PFSK-1 (cell line): ENCODE data around the gene THSD4.

Experiments
- FOXP2 ChIP-seq: optimal IDR thresholded peaks from 2 replicates; pipeline ENCODE3; 2011; ENCODE audit warnings: borderline replicate concordance, control low read depth, inconsistent platforms; ENCODE audit not compliant: insufficient read depth; ENCODE audit errors: extremely low read length, extremely low read depth
- POLR2AphosphoS5 ChIP-seq: IDR thresholded peaks from 2 replicates; pipeline ENCODE4 v1.6.1; 2012; ENCODE audit warnings: low read depth, mild to moderate bottlenecking, control low read depth, low read length, moderate library complexity
- REST ChIP-seq, 2 experiments: IDR thresholded peaks; 2 replicates each; pipeline versions ENCODE4 v1.6.1 to v1.8.0; 2011 to 2012; ENCODE audit warnings: low read depth in 2 of 2, low read length in 2 of 2, control low read depth in 1 of 2, inconsistent platforms in 1 of 2, mild to moderate bottlenecking in 1 of 2, moderate library complexity in 1 of 2; ENCODE audit not compliant: insufficient read depth in 1 of 2
- SIN3A ChIP-seq: IDR thresholded peaks from 2 replicates; pipeline ENCODE4 v1.6.1; 2012; ENCODE audit warnings: mild to moderate bottlenecking, low read length, moderate library complexity, borderline replicate concordance; ENCODE audit not compliant: insufficient read depth
- TAF1 ChIP-seq: IDR thresholded peaks from 2 replicates; pipeline ENCODE4 v1.6.1; 2012; ENCODE audit warnings: low read length, control low read depth, borderline replicate concordance; ENCODE audit not compliant: insufficient read depth

THSD4 gene

GRCh38 chr15:71529361-71529760 lies 414.1 kb downstream of the THSD4 start:
- TF ChIP-seq POLR2AphosphoS5 (no peak), REST (IDR thresholded peaks at IDR 0.05; ENCODE audit: insufficient read depth in 1 of 2, low read depth in 2 of 2, low read length in 2 of 2) (no peak)

- TF ChIP-seq TAF1 (no peak), SIN3A (no peak), FOXP2 (no peak), POLR2AphosphoS5 (no peak), REST (IDR thresholded peaks at IDR 0.05; ENCODE audit: insufficient read depth in 1 of 2, low read depth in 2 of 2, low read length in 2 of 2) (no peak)
These were observed 414.8 kb downstream of the THSD4 start for GRCh38 chr15:71530116-71530515.

- TF ChIP-seq POLR2AphosphoS5 = no peak
- TF ChIP-seq FOXP2 = no peak
- no peak for TF ChIP-seq TAF1
- no peak for TF ChIP-seq SIN3A
- no peak for TF ChIP-seq REST (IDR thresholded peaks at IDR 0.05; ENCODE audit: insufficient read depth in 1 of 2, low read depth in 2 of 2, low read length in 2 of 2)
These were observed 417.7 kb downstream of the THSD4 start for GRCh38 chr15:71532994-71533393.

GRCh38 chr15:71538181-71538580 lies 422.9 kb downstream of the THSD4 start:
- TF ChIP-seq TAF1 (no peak), REST (IDR thresholded peaks at IDR 0.05; ENCODE audit: insufficient read depth in 1 of 2, low read depth in 2 of 2, low read length in 2 of 2) (no peak), POLR2AphosphoS5 (no peak), SIN3A (no peak), FOXP2 (no peak)

- TF ChIP-seq SIN3A = no peak
These were observed 426.5 kb downstream of the THSD4 start for GRCh38 chr15:71541746-71542145.
